NCI-H128 (cell line): ENCODE results near the gene MVB12A.

Source experiments
- DNase-seq: peaks from one replicate; lab custom pipeline; 2025; ENCODE audit not compliant: unreplicated experiment; lab: John Stamatoyannopoulos, UW

The MVB12A gene

DNA sequence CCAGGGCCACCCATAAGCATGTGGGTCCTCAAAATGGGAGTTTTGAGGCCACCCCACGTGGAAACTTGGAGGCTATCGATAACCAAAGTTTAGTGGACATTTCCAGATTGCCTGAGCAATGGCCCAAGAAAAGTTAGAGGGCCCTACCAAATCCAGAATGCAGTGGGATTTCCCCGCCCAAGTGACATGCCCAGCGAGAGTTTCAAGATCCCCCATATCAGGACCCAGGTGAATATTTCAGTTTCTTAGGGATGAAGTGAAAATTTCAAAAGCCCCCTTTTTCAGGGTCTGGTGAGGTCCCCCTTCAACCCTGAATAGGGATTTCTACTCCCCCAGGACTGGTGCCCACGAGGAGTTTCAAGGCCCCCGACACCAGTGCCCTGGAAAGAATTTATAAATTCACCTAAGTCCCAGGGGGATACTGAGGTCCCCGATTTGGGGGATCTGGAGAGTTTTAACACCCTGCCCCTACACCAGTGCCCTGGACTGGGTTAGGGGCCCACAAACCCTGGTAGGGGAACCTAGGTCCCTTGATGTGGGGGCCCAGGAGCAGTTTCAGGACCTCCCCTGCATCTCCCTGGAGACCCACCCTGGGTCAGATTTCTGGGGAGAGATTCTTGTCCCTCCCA, 15.1 kb upstream of the MVB12A start:
- no peak for DNase-seq

DNA sequence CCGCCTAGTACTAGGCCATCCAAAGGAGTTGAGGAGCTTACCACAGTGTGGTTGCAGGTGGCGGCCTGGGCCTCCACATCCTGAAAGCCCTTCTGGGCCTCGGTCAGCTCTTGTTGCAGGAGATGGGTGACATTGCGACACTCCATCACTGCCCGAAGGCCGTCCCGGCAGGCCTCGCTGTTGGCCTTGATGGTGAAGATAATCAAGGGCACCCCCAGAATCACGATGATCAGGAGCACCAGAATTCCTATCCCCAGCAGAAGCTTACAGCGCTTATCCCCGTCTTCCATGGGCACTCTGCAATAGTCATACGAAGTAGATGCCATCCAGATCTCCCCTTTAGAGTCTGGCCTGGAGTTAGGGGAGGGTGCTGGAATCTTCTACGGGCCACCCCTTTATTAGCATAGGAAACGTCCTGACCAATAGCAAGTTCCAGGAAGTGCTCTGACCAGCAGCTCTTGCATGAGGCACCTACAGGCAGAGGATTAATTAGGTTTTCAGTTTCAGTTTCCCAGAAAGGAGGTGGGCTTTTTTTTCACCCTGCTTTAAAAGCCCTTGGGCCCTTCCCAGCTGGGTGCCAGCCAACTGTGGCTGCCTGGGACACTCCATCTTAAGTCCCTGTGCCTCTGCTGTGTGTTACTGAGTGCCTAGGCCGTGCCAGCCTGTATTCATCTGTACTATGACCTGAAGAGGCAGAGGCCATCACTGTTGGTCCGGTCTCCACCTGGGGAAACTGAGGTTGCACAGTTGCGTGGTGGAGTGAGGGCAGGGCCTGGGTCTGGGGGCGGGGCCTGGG, 14.4 kb upstream of the MVB12A start, which contains the start of gene BST2:
BST2 (minus strand) TSS at position 381 of the 796 bp plus-strand sequence; CDS start at position 326, 55 bp downstream.
- DNase-seq = no peak

DNA sequence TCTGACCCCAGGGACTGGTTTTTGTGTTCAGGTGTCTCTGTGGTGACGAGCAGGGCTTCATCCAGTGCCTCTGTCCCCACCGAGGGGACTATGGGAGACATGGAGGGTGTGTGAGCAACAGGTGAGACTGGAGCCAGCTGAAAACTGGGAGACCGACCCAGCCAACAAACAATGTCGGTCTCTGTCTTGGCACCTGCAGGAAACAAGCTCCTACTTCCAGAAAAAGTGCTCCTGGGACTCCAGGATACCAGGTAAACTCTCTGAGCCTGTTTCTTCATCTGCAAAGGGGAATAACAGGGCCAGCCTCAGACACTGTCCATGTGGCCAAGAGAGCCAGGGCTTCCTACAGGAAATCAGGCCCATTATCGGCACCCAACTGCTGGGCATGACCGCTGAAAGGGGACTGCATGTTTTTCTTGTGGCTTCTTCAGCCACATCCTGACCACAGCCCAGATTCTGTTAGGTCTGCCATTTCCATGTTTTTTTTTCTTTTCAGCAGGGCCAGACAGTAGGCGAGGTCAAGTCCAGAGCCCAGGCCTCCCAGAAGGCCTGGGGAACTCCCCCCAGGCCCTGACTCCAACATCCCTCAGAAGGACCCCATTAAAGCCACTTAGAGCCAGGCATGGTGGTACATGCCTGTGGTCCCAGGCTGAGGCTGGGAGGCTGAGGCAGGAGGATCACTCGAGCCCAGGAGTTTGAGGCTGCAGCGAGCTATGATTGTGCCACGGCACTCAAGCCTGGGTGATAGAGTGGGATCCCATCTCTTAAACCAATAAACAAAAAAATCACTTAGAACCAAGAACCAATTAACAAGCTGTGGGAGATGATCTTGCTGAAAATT, 13.6 kb upstream of the MVB12A start:
- no peak for DNase-seq

DNA sequence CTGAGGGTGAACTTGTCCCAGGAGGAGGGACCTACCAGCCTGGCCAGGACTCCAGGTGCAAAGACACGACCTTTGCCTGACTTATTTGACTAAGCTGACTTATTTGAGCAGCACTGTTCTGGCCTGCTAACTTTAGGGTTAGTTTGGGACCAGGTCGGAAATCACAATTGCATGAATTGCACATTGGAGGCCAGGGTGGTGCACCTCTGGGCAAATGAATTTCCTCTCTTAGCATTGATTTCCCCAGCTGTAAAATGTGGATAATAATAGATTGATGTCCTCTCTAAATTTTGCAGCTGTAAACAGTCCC, 13.0 kb upstream of the MVB12A start:
- no peak for DNase-seq

DNA sequence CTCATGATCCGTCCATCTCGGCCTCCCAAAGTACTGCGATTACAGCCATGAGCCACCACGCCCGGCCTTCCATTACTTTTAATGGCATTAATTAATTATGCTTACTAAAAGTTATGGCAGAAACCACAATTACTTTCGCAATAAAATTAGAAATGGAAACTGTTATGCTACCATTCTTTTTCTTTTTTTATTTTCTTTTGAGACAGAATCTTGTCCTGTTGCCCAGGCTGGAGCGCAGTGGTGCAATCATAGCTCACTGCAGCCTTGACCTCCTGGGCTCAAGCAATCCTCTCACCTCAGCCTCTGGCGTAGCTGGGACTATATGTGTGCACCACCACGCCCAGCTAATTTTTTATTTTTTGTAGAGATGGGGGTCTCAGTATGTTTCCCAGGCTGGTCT, 9.9 kb upstream of the MVB12A start:
- no peak for DNase-seq

DNA sequence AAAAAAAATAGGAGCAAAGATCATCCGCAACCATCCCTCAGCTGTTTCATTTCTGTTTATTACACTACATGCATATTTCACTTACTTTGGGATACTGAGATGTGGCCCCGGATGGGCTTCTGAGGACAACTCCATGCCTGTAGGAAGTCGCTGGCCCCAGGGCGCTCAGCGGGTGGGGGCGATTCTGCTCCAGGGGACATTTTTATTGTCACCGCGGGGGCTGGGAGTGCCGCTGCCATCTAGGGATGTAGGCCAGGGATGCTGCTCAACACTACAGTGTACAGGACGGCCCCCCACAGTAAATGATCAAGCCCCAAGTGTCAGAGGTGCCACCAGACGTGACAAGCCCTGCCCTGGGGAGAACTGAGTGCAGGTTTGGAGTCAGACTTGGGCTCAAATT, 8.0 kb upstream of the MVB12A start:
- no peak for DNase-seq

DNA sequence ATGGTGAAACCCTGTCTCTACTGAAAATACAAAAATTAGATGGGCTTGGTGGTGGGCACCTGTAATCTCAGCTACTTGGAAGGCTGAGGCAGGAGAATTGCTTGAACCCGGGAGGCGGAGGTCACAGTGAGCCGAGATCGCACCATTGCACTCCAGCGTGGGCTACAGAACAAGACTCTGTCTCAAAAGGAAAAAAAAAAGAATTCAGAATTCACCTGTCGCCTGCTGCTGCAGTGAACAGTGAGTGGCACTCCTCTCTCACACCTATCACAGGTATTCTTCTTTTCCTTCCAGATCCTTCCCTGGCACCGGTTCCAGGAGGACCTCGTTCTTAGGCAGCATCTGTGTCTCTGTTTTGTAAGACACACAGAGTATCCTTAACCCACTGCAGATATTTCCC, 5.8 kb upstream of the MVB12A start:
- DNase-seq = no peak

DNA sequence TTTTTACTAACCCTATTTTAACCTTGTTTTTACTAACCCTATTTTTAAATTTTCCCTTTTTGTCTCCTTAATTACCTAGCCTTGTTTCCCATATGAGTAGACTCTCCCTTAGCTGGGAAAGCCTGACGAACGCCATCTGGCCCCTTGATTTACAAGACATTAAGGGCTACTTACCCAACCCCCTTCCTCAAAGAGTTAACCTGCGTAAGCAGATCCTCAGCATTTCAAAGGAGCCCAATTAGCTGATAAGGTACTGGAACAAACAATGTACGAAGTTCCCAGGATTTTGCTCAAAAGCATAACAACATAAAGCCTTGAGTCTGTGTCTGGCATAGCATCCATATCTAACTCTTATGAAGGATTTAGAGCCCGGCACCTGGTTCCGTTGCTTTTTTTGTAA, 4.7 kb upstream of the MVB12A start:
- DNase-seq = no peak

DNA sequence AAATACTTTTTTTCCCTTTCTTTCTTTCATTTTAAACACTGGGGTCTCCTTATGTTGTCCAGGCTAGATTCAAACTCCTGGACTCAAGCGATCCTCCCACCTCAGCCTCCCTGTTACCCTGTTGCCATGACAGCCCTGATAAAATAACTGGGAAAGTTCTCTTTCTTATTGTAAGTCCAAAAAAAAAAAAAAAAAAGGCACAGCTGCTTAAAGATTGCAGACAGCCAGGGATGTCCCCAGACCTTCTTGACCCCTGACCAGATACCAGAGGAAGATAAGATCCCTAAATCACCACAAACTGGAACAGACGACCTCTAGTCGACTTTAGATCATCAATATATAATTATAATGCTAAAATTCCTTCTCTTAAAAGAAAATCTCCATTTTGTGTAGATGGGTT, 1.1 kb upstream of the MVB12A start:
- DNase-seq = no peak

DNA sequence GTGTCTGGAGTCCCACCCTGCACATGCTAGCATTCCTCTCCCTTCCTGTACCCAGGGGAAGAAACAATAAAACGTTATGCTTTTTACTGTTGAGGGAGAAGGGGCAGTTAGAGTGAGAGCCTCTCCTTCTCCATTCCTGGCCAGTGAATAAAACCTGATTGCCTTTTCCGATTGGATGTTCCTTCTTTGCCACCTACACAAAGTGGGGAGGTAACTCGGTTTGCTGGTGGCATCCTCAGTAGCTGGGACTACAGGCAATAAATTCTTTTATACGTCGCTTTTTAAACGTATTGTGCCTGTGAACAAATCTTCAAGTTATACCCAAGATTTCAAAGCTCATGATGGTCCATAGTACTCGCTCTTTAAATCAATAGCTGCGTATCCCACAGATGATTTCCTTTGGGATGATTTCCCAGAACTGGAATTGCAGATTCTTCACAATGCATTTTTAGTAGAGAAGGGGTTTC, 660 bp upstream of the MVB12A start:
- DNase-seq = no peak

DNA sequence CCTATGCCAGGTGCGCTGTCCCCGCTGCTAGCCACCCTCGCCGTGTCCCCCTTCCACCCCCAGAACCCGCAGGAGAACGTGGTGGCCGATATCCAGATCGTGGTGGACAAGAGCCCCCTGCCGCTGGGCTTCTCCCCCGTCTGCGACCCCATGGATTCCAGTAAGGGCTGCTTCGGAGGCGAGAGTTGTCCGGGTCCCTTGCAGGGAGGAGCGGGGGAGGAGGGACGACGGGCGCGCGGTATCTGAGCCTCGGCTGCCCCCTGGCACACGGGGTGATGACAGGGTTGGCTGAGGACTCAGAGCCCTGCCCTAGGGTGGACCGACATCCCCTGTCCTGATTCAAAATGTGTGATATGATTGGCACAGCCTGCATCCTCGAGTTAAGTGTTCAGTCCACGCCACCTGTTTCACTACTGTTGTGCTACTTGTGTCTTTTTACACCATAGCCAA, 653 bp downstream of the MVB12A start:
- no peak for DNase-seq

DNA sequence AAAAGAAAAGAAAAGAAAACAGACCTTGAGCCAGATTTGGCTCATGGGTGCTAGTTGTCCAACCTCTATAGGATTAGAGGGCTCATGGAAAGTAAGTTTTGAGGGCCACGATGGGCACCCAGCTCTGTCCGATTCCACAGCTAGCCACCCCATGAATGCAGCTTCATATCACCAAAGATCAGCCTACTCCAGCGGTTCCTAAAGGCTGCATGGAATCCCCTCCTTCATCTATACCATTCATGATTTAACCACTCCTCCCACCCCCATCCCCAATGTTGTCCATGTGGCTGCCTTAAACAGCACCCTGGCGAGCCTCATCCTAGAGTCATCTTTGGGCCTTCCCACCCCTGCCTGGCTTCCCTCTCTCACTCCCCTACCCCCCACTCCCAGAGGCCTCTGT, 2.1 kb downstream of the MVB12A start:
- DNase-seq = no peak

DNA sequence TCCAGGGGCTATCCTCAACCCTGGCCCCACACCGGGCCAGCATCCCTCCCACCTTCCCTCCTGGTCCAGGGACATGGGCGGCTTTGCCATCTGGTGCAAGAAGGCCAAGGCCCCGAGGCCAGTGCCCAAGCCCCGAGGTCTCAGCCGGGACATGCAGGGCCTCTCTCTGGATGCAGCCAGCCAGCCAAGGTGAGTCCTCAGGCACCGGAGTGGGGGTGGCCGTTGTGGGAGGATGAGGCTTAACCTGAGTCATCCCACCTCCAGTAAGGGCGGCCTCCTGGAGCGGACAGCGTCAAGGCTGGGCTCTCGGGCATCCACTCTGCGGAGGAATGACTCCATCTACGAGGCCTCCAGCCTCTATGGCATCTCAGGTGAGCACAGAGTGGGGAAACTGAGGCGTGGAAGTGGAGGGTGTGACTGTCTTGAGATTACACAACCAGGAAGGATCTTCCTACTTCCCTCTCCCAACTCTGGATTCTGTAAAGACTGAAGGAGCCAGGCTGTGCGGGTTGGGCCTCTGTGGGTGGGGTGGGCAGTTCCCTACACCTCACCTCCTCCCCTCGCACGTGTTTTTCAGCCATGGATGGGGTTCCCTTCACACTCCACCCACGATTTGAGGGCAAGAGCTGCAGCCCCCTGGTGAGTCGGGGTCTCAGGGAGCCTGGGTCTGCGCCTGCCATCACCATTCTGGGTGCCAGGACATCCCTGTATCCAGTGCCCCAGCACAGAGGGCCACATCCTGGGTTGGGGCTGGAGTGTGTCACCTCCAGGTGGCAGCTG, 3.8 kb downstream of the MVB12A start:
- DNase-seq = no peak

DNA sequence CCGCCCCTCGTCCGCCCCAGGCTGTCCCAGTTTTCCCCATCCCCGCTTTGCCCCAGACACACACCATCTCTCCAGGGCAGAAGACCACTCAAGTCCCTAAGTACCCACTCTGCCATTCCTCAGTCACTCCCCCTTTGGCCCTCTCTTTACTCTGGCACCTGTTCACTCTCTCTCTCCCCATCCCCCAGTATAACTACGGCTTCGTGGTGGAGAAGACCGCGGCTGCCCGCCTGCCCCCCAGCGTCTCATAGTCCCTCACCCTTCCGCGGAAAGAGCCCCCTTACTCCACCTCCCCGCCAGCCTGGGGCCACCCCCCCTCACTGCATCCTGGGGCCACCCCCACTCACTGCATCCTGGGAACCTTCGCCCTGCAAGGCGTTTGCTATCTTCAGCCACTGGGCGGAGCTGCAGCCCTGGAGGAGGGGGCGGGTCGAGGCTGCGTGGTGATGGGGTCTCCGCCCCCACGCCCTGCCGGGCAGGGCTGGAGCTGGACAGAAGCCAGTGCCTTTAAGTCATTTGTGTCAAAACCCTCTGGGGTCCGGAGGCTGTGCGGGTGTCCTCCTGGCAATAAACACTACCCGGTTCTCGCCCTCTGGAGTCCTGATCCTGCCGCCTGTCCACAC, 5.0 kb downstream of the MVB12A start:
- no peak for DNase-seq

DNA sequence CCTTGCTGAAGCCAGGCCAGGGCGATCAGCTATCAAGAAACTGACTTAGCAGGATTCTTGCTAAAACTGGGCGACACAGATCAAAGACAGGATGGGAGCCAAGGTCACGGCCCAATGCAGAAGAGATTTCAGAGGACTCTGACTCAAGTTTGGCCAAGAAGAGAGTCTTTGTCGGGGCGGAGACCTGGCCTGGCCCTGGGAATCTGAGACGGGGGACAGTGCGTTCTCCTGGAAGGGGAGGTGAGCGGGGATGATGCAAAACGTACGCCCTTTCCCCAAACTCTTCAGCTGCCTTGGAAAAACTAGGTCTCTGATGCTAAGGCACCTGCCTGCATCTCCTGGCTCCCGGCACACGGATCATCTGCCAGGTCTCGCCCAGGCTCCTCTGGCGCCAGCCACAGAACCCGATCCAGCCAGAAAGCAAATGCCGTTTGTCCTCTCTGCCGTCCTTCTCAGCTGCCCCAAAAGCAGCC, 9.8 kb downstream of the MVB12A start:
- DNase-seq = no peak

DNA sequence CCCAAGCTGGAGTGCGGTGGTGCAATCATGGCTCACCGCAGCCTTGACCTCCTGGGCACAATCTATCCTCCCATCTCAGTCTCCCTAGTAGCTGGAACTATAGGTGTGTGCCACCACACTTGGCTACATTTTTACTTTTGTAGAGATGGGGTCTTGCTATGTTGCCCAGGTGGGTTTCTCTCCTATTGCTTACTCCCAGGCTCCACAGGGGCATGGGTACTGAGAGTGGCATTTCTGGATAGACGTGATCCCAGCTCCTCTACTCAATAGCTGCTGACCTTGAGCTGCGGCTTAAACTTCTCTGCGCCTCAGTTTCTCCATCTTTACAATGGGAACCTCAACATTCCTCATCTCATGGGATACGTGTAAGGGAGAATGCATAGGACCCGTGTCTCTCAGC, 11.6 kb downstream of the MVB12A start:
- no peak for DNase-seq

DNA sequence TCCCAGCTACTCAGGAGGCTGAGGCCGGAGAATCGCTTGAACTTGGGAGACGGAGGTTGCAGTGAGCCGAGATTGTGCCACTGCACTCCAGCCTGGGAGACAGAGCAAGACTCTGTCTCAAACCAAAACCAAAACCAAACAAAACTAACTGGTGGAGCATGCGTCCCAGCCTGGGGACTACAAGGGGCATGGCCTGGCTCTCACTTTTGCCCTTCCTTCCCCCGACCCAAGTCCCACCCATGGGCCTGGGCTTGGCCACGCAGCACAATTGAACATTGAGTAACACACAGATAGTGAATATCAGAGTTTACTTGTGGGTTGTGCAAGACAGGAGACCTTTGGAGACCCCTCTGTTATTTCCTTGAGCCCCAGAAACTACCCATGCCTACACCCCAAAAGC, 15.4 kb downstream of the MVB12A start:
- no peak for DNase-seq

DNA sequence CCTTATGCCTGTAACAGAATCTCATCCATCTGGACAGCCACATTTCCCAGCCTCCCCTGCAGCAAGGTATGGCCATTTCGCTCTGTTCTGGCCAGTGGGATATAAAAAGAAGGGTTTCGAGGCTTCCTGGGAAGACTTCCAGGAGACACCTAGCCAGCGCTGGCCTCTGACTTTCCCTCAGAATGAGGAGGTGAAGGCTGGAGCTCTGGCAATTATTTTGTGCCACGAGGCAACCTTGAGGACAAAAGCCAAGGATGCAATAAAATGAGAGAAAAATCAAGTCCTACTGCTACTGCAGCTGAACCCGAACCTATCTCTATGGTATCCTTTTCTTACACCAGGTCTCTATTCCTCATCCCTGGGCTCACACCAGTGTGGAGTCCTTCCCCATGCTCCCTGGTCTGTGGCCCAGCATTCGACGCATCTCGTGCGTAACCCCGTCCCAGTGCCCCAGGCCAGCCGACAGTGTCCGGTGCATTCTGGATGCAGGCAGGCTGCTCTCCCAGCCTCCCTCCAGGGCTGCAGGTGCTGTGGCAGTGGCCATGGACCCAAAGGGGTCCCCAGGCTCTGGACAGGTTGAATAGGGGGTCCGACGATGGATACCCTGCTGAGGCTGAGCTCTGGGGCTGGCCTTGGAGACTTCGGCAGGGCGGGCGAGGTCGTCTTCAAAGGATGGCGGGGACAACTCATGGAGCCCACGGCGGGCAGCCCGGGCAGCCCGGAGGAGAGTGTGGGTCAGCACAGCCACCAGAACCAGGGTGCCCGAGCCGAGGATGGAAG, 16.4 kb downstream of the MVB12A start:
- no peak for DNase-seq

DNA sequence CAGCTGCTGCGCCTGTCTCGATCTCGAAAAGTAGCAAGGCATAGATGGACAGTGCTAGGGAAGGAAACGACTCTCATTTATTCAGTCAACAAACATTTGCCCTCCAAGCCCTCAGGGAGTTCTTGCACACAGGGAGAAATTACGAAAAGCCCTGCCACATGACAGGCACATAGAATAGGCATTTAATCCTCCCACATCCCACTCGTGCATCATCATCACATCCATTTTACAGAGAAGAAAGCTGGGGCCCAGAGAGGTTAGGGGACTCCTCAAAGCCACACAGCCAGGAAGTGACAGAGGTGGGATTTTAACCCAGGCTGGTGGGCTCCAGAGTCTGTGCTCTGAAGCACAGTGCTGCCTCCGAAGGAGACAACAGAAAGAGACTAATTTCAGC, 17.0 kb downstream of the MVB12A start:
- DNase-seq = no peak
